GM12864 (cell line): ENCODE measurements around the gene CYP19A1.

Source experiments
- DNase-seq: peaks from one replicate; pipeline ENCODE4 v3.0.0-alpha.2; 2011; ENCODE audit warnings: low read depth
- H3K4me3 ChIP-seq: 2 replicates; pipeline ENCODE4 v1.5.1; 2011; ENCODE audit warnings: mild to moderate bottlenecking, low read depth, low read length, control low read depth
- TF ChIP-seq, protein P1 (sequence below): IDR thresholded peaks from 2 replicates; pipeline ENCODE4 v1.5.1; 2011; ENCODE audit warnings: low read depth, mild to moderate bottlenecking, moderate library complexity, low read length, control low read depth, inconsistent platforms; ENCODE audit errors: missing control alignments

Gene CYP19A1

GRCh38 chr15:51371266-51371665 is 32.9 kb upstream of the CYP19A1 start:
- H3K4me3 ChIP-seq, result no peak overlapping the region
- no peak for DNase-seq
- TF ChIP-seq, protein P1, sequence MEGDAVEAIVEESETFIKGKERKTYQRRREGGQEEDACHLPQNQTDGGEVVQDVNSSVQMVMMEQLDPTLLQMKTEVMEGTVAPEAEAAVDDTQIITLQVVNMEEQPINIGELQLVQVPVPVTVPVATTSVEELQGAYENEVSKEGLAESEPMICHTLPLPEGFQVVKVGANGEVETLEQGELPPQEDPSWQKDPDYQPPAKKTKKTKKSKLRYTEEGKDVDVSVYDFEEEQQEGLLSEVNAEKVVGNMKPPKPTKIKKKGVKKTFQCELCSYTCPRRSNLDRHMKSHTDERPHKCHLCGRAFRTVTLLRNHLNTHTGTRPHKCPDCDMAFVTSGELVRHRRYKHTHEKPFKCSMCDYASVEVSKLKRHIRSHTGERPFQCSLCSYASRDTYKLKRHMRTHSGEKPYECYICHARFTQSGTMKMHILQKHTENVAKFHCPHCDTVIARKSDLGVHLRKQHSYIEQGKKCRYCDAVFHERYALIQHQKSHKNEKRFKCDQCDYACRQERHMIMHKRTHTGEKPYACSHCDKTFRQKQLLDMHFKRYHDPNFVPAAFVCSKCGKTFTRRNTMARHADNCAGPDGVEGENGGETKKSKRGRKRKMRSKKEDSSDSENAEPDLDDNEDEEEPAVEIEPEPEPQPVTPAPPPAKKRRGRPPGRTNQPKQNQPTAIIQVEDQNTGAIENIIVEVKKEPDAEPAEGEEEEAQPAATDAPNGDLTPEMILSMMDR, result no peak

DNA sequence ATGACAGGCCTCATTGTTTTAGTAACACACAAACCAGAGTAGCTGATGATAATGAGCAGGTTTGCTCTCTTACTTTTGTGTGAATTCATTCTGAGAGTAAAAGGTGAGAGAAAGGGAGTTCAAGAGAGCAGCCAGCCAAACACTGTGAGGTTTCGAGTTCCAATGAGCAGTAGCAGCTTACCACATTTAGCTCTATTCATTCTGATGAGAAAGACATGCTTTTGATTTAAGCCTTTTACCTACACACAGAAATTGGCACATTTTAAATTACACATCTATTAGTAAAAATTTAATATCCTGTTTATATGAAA is 31.0 kb upstream of the CYP19A1 start:
- H3K4me3 ChIP-seq, result no peak overlapping the region
- no peak for DNase-seq
- TF ChIP-seq, protein P1, result no peak

GRCh38 chr15:51368751-51369450 is 30.5 kb upstream of the CYP19A1 start:
- no peak overlapping the region for H3K4me3 ChIP-seq
- TF ChIP-seq, protein P1, result no peak
- DNase-seq, result no peak

DNA sequence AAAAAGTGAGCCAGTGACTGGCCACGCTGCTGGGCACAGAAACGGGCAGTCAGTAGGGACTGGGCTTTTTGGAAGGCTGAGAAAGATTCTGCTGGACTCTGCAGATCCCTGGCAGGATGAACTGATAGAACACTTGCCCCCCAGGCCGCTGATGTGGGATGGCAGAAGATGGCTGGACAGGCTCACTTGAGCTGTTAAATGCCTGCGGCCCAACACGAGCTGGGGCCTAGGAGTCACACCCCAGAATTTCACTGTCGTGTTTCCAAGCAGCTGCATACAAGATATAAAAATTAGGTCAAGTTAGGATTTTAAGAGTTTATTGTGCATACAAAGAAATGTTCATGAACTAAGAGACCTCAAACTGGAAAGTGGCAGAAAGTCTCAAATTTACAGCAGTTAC is 29.9 kb upstream of the CYP19A1 start:
- H3K4me3 ChIP-seq, result no peak overlapping the region
- TF ChIP-seq, protein P1, result no peak
- no peak for DNase-seq

GRCh38 chr15:51367322-51367976 is 29.1 kb upstream of the CYP19A1 start:
- no peak overlapping the region for H3K4me3 ChIP-seq
- TF ChIP-seq, protein P1, result no peak
- no peak for DNase-seq

DNA sequence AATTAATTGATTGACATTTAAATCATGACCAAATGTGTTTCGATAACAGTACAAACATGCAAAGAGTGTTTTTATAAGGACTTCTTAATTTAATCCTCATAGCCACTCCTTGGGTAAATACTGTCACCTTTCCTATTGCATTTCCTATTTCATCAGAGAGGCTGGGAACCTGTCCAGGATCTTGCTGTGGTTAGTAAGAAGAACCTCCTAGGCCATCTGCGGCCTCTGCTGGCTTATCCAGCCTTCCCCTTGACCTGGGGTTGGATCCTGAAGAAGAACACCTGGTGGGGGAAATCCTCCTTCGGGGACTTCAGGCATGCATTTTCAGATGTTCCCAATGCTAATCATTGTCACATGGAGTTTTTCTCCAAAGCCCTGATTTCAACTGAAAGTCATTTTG is 28.5 kb upstream of the CYP19A1 start:
- TF ChIP-seq, protein P1, result no peak
- no peak for DNase-seq
- H3K4me3 ChIP-seq, result no peak overlapping the region

- no peak for DNase-seq
- TF ChIP-seq, protein P1, result no peak
- H3K4me3 ChIP-seq, result no peak overlapping the region
Measured at GRCh38 chr15:51366071-51366470, 27.7 kb upstream of the CYP19A1 start.
